ENCODE measurements around the gene ZNF197.
A peak's percentile ranks its signal among the peaks of the same experiment; 100 is the strongest.
"Not testable (repeated sequence)": the region's sequence is repeated elsewhere in the genome, so short reads cannot be mapped to it uniquely, and the experiment has no call there.

ZNF197 gene

GRCh38 chr3:44665173-44665572, 40.3 kb downstream of the ZNF197 start:
- no peak for DNase-seq

GRCh38 chr3:44666346-44666745, 41.5 kb downstream of the ZNF197 start:
- no peak for DNase-seq

DNA sequence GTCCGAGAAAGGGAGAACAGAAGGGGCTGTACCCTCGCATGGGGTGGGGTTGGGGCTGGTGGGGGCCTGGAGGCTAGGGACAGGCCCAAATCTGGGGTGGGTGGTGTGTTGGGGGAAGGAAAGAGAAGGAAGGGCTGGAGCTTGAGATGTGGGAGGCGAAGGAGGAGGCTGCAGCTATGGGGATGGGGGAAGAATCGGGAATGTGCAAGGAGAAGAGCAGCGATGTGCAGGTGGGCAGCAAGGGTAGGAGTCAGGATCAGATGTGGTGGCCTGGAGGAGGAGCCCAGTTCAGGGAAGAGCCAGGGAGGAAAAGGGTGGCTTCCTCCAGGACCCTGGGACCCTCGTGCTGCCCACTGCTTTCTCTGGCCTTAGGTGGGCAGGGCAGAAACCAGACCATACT, 44.9 kb downstream of the ZNF197 start:
- no peak for DNase-seq

DNA sequence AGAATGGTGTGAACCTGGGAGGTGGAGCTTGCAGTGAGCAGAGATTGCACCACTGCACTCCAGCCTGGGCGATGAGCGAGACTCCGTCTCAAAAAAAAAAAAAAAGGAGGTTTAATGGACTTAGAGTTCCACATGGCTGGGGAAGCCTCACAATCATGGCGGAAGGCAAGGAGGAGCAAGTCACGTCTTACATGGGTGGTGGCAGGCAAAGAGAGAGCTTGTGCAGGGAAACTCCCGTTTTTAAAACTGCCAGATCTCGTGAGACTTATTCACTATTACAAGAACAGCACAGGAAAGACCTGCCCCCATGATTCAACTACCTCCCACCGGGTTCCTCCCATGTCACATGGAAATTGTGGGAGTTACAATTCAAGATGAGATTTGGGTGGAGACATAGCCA, 48.6 kb downstream of the ZNF197 start:
- DNase-seq, result not testable (repeated sequence)

- no peak for DNase-seq
Measured at GRCh38 chr3:44674211-44674610, 49.4 kb downstream of the ZNF197 start.

GRCh38 chr3:44678480-44679116, 53.8 kb downstream of the ZNF197 start:
- no peak for DNase-seq

DNA sequence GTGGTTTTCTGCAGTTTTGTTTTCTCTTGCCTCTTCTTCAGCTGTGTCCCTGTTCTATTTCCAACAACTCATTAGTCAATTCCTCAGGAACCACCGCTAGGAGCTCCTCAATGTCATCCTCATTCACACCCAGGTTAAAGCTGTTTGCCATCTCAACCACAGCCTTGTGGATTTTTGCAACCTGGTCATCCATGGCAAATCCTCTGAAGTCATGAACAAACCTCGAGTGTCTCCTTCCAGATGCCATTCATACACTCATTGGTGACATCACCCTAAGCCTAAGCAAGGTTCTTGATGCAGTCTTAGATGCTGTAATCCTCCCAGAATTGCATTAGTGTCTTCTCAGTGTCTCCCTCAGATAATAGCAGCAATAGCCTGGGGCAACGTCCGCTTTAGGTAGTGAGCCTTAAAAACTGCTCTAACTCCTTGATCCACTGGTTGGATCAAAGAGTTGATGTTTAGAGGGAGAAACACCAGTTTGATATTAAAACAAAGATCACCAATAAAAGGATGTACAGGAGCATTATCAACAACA, 56.2 kb downstream of the ZNF197 start:
- no peak for DNase-seq

- no peak for DNase-seq
Measured at GRCh38 chr3:44682182-44682896, 57.5 kb downstream of the ZNF197 start.

DNA sequence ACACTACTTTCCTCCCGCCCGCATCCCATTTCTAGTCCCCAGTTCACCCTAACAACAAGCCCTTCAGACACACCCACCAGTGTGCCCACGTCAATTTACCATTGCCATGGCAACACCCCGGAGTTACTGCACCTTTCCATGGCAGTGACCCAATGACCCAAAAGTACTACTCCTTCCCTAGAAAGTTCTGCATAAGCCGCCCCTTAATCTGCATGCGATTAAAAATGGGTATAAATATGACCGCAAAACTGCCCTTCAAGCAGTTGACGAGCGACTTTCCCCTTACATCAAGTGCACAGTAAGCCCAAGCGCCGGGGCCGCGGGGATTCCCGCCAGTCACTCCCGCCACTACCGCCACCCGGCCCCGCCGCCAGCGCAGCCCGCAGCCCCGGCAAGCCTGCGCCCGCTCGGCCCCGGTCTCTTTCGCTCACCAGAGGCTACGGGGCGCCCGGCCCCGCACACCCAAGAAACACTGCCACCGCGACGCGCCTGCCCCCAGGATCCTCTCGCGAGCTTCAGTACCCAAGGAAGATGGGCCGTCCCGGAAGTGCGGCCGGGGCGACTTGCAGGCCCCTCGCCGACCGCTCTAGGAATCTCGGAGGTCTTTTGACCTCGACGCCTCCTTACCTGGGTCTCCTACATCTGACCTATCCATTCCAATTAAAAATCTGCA, 60.4 kb downstream of the ZNF197 start:
- peak; percentile 91 for DNase-seq

GRCh38 chr3:44687898-44688297, 63.1 kb downstream of the ZNF197 start:
- DNase-seq, result no peak
